ENCODE results near the gene CXCL3.

Gene CXCL3

DNA sequence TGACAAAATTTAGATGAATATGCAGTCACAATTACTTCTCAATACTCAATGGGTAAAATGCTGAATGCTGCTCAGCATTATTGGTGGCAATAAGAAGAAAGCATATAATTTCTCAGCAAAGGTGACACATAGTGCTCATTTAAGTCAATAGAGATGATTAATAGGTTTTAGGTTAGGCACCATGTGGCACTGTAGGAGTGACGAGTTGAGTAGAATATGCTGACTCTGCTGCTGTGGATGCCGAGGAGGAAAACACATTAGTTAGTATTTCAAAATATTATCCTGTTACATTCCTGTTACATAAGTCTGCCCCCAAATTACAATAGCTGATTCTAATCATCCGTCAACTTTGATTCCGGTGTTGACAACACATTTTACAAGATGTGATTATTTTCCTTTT lies 26.4 kb downstream of the CXCL3 start:
- DNase-seq: no peak

DNA sequence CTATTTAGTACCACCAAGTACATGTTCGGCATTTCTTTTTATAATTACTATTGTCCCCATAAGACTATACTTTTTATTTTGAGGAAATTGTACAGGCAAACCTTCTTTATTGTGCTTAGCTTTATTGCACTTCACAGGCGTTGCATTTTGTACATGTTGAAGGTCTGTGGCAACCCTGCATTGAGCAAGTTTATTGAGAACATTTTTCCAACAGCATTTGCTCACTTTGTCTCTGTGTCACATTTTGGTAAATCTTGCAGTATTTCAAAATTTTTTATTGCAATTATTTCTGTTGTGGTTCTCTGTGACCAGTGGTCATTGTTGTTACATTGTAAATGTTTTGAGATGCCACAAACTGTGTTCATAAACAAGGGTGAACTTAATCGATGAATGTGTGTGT lies 29.2 kb downstream of the CXCL3 start:
- no peak for DNase-seq

DNA sequence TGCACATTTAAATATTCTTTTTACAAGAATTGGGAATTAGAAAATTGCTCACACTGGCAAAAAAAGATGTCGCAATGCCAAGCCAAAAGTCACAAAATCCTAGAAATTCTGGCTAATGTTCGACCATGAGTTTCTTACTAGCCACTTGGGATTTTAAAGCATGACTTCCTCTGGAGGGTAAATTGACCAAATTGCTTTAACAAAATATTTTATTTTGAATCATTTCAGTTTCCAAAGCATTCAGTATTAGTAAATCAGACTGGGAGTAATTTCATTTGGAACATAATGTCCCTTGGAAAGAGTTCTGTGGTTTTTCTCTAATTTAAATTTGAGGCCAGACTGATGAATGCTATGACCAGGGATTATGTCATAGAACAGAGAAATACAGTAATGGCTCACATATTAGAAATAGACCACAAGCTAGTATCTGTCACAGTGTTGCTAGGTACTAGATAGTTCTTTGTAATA lies 32.4 kb downstream of the CXCL3 start:
- DNase-seq: peak; percentile 53

DNA sequence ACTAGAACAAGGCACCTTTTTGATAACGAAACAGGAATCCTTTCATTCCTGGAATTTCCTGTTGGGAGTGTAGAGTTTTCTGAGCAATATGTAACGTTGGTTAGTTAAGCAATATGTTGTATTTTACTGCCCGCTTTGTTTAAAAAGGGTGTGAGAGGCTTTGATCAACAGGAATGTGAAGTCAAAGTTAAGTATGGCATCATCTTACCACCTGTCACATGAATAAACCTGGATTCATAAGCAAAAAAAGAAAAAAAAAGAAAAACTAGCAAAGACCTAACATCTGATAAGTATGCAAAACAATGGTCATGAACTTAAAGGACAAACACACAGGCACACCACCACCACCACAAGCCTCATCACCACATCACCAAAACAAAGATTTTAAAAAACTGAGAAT lies 33.0 kb downstream of the CXCL3 start:
- DNase-seq: no peak

DNA sequence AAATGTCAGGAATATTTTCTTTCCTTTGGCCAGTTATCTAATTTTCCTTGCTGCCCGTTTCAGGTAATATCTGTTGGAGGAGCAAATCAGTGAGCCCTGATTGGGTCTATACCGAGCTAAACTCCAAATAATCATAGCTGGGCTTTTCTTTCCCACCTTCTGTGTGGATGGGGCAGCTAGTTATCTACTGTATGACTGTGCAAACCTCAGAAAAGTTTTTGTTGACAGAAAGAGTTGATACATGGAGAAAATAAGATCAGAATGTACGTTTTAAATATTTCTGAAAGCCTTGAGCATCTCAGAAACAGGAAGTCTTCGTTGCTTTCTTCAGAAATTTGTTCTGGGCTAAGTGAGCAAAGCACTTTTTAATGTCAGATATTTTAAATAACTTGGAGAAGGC lies 33.8 kb downstream of the CXCL3 start:
- no peak for DNase-seq

DNA sequence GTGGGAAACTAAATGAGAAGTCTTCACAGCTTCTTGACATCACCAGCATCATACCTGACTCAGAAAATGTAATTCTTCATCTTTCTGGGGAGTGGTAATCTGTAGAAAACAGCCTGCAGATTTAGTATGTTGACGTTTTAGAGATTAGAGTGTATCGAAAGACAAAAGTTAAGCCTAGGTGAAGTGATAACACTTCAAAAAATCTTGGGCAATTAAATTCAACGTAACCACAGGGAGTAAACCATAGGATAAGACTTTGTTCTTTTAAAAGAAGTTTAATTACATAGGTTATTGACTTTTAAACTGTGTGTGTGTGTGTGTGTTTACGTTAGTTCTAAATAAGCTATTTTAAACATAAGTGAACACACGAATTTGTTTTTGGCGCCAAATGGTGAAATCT lies 38.2 kb downstream of the CXCL3 start:
- no peak for DNase-seq

DNA sequence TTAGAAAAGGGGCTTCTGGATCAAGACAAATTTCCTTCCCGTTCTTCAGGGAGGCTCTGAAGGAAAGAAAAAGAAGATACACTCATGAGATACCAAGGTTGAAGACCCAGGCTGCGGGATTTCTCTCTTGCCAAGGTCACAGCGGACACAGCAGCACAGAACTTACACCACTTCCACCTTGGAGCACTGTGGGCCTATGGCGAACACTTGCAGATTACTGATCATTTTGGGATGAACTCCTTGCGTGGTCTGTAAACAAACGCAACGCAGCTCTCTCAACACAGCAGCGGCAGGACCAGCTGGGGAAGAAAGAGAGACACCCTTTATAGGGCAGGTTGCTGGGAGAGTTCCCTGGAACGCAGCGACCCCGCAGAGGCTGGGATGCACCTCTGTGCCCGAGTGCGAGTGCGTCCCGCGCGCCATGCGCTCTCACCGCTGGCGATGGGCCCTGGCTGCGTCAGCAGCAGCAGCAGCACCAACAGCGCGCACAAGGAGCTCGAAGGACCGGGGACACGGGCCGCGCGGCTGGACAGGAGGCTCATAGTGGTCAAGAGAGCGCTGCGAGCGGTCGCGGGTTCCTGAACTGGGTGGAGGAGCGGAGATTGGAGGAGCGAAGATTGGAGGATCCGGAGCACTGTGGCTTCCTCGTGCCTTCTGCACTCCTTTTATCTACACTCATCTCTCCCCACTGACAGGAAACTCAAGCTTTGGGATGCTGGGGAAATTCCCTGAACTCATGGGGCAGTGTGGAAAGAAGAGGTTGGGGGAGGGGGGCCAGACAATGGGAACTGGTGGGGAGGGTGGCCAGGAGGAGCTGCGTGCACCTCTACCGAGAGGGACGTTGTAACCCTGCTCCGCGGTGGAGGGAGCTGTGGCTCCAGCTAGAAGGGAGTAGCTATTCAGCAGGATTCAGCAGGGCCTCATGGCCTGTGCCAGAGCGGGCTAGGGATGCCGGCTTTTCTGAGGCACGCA lies 40.2 kb downstream of the CXCL3 start, which contains the start of gene CXCL5:
TSS of gene CXCL5 (minus strand) at position 638 of the 972 bp plus-strand sequence. CDS start at position 542, 96 bp downstream.
- DNase-seq: peak; percentile 60

DNA sequence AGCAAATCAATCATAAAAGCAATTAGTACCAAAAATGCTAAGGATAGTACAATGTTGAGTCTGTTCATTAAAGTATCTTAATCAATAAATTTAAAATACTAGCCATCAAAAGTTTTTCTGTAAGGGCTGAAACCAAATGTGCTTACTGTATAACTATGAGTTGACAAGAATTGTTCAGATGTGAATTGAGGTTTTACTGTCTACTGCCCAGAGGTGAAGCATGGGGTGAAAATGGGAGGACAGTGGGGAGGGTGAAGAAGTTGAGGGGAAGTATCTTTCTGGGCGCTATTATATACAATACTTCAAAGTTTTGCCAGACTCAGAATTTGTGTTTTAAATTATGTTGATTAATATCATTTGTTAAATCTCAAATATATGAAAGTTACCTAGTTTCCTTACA lies 46.4 kb downstream of the CXCL3 start:
- no peak for DNase-seq

DNA sequence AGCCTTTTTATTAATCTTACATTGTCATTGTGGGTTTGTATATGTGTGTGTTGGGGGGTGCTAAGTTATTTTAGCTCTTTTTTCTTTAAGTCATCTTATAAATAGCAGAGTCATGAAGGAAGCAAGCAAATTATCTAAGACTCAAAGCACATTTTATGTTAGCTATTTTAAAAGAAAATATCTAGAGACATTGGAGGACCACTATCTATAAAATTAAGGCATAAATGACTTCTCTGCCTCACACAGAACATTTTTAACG lies 46.8 kb downstream of the CXCL3 start:
- no peak for DNase-seq

DNA sequence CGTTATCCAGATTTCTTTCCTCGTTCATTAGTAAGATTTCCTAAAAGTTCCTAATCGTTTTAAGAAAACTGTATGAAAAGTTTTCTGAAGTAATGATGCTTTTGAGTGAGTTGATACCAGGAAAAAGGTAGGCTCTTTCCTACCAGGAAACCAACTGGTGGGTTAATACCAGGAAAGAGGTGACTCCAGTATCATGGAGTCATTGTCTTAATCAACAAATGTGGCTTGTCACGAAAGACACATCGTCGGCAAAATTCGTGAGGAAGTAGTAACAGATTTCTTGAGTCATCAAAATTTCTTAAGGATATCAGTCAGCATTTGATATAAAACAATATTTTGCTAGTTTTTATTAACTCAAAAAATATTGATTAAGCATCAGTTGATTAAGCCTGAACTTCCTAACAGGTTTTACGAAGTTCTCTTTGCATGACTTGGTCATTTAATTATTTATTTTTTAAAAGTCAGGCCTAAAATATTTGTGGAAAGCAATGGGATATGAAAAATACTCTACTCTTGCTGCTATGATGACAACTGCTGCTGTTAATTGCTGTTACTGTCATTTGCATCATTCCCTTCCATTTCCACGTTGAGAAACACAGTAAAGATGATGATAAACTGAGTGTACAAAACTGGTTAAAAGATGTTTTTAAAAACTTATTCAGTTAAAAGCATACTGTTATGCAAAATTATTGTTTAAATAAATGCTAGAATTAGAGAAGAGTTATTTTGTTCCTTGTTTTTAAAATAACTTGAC lies 47.3 kb downstream of the CXCL3 start:
- DNase-seq: no peak

DNA sequence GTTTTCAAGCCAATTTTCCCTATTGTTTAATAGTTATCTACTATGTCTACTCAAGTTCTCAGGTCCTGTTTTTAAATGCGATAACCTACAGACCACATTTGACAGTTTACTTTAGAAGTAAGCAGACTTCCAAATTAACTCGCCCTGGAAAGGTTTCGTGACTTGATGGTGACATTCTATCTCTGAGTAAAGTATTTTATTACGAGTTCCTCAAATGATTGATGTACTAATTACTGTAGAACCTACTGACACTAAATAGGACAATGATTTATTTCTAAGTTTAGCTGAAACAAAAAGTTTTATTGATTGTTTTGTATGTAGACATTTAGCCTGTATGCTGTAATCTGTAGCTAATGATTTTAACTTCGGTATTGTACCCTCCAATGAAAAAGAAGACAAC lies 48.6 kb downstream of the CXCL3 start:
- no peak for DNase-seq

DNA sequence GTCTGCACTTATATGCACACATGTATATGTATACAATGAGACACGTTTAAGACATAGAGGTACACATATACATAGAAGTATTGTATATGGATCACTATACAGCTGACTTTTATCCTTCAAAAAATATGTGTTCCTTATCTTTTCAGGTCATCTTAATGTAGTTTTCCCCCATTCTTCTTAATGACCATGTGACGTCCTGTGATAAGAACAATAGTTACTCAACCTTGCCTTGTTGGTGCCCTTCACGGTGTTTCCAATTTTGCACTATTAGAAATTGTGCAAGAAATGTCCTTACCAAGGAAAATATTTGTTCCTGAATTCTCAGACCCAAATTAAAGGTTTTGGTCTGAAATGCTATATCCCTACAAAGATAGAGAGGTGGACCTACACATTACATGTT lies 49.5 kb downstream of the CXCL3 start:
- no peak for DNase-seq

DNA sequence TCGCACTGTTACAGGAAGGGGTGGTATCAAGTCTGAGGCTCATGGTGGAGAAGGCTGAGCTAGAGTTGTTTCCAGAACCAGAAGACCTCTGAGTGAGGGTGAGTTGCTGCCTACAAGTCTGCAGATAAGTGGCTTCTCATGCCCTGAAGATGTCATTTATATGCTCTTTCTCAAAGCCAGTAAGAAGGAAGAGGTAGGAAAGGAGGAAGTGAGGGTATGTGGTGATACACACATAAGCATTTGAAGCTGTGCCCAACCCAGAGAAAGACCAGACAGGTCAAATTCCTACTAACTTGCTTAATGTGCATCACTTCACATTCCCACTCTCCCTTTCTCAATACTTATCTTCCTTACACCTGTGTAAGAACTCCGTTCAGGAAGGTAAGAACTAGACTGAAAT lies 50.4 kb downstream of the CXCL3 start, which contains the start of gene PPBP:
TSS of gene PPBP (minus strand) at position 130 of the 400 bp plus-strand sequence. CDS start at position 43, 87 bp downstream.
- no peak for DNase-seq
